Measurements from ENCODE around the gene PPP1R12B. TPM values are rescaled to one million over a fixed set of nuclear protein-coding genes. Genes with fewer than 3 reads are reported as not detected.
"Not testable (repeated sequence)": the region's sequence is repeated elsewhere in the genome, so short reads cannot be mapped to it uniquely, and the experiment has no call there.

The PPP1R12B gene
- total RNA-seq, 4 donors from 2014 or later, result 20.6 to 120 (median 36.9) TPM

- intact Hi-C loops (cut with DNase I), result no loop called here
- no peak for DNase-seq
- 45 to 46% methylated on average over 4 of the region's 4 CpGs for WGBS, 2 donors
- Histone ChIP-seq H3K4me1 (peaks cover 0 to 26% (median 3%) of the 10 kb centered on the region in 3 donors), H3K9me3 (no peaks in the 10 kb centered on the region), H3K36me3 (no peaks in the 10 kb centered on the region), H3K27me3 (no peaks in the 10 kb centered on the region), H3K27ac (no peak overlapping the region), H3K4me3 (no peak overlapping the region)
- TF ChIP-seq CTCF (IDR thresholded peaks at IDR 0.05) (no peak), POLR2A (IDR thresholded peaks at IDR 0.05) (no peak)
These were observed 168.0 kb downstream of the PPP1R12B start for GRCh38 chr1:202516434-202516877.

- intact Hi-C loops (cut with DNase I); H3K4me3 ChIP-seq; H3K9me3 ChIP-seq; H3K27ac ChIP-seq; H3K27me3 ChIP-seq; H3K36me3 ChIP-seq; DNase-seq: not testable (repeated sequence)
- WGBS, 2 donors, result 74 to 88% methylated on average over 1 of the region's 1 CpG
- peaks cover 0 to 26% (median 3%) of the 10 kb centered on the region in 3 donors for H3K4me1 ChIP-seq
These were observed 168.6 kb downstream of the PPP1R12B start for GRCh38 chr1:202517146-202517545.

DNA sequence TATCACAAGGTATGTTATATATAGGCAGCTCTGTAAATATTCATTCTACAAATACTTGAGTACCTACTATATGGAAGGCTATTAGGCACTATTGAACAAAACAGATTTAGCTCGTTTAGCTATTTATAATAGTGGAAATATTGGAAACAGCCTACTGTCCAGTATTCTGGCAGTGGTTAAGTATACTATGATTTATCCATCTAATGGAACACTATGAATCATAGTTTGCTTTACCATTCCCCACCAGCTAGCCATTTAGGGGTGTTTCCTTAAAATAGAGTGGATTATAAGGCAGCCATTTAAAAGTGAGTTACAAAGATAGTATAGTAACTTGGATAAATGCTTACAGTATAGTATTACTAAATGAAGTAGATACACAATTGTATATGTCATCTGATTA lies 169.7 kb downstream of the PPP1R12B start:
- H3K9me3 ChIP-seq; H3K36me3 ChIP-seq; intact Hi-C loops (cut with DNase I); H3K27ac ChIP-seq; H3K27me3 ChIP-seq; H3K4me3 ChIP-seq; DNase-seq: not testable (repeated sequence)
- H3K4me1 ChIP-seq, result peaks cover 0 to 26% (median 3%) of the 10 kb centered on the region in 3 donors
- WGBS, 2 donors, result 59 to 77% methylated on average over 1 of the region's 1 CpG

GRCh38 chr1:202518905-202519304 lies 170.4 kb downstream of the PPP1R12B start:
- H3K36me3 ChIP-seq; DNase-seq; H3K27me3 ChIP-seq; intact Hi-C loops (cut with DNase I); H3K9me3 ChIP-seq; H3K4me3 ChIP-seq; H3K27ac ChIP-seq: not testable (repeated sequence)
- WGBS, 2 donors, result 83 to 85% methylated on average over 3 of the region's 3 CpGs
- peaks cover 0 to 26% (median 3%) of the 10 kb centered on the region in 3 donors for H3K4me1 ChIP-seq

GRCh38 chr1:202520129-202520856 lies 171.8 kb downstream of the PPP1R12B start:
- DNase-seq; H3K4me3 ChIP-seq; H3K36me3 ChIP-seq; H3K27me3 ChIP-seq; intact Hi-C loops (cut with DNase I); H3K9me3 ChIP-seq: not testable (repeated sequence)
- Histone ChIP-seq H3K27ac (peak overlapping the region in 3 of 4 donors; percentile 30 to 39 (median 38)), H3K4me1 (peaks cover 0 to 26% (median 3%) of the 10 kb centered on the region in 3 donors)

DNA sequence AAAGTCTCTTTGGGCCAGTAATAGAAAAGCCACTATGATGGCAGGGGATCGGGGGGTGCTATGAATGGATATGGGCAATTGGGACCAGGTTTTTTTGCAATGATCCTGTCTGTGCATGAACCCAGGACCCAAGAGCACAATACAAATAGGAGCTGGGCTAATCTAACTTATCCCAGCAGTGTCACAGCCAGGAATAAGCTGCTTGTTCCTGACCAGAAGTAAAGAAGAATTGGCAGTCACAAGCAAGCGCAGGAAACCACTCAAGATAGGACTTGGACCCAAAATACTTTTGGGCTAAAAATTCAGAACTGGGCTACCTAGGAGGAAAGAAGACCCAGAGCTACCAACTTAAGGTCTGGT lies 172.3 kb downstream of the PPP1R12B start:
- H3K4me3 ChIP-seq; intact Hi-C loops (cut with DNase I); H3K9me3 ChIP-seq; H3K27me3 ChIP-seq; H3K36me3 ChIP-seq; DNase-seq: not testable (repeated sequence)
- H3K27ac ChIP-seq, result peak overlapping the region in 3 of 4 donors; percentile 26 to 39 (median 38)
- H3K4me1 ChIP-seq, result peaks cover 0 to 26% (median 3%) of the 10 kb centered on the region in 3 donors
- WGBS, 2 donors, result 67 to 78% methylated on average over 2 of the region's 2 CpGs

DNA sequence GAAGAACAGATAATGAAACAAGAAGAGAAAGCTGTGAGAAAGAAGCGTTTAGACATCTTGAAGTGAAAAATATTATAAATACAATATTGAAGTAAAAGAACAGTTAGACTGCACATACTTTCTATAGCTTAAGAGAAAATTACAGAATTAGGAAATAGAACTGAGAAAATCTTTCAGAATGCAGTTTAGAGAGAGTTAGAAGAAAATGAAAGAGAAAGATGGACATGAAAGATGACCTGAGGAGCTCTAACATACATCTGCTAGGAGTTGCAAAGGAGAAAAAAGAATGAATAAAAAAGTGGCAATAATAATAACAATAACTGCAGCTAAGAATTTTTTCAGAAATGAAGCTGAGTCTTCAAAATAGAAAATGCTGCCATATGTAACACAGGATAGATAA lies 173.0 kb downstream of the PPP1R12B start:
- H3K4me3 ChIP-seq; intact Hi-C loops (cut with DNase I); H3K27me3 ChIP-seq; H3K36me3 ChIP-seq; DNase-seq; H3K9me3 ChIP-seq: not testable (repeated sequence)
- H3K27ac ChIP-seq, result peak overlapping the region in 1 of 4 donors; percentile 38
- peaks cover 0 to 26% (median 3%) of the 10 kb centered on the region in 3 donors for H3K4me1 ChIP-seq
- WGBS, 2 donors, result 46 to 93% methylated on average over 1 of the region's 1 CpG

GRCh38 chr1:202521886-202522285 lies 173.4 kb downstream of the PPP1R12B start:
- WGBS, 2 donors, result 77 to 79% methylated on average over 2 of the region's 2 CpGs
- TF ChIP-seq POLR2A (IDR thresholded peaks at IDR 0.05) (no peak), CTCF (IDR thresholded peaks at IDR 0.05) (no peak)
- no peaks in the 10 kb centered on the region for H3K27me3 ChIP-seq
- intact Hi-C loops (cut with DNase I), result no loop called here
- H3K27ac ChIP-seq, result no peak overlapping the region
- peaks cover 0 to 26% (median 3%) of the 10 kb centered on the region in 3 donors for H3K4me1 ChIP-seq
- H3K9me3 ChIP-seq, result no peaks in the 10 kb centered on the region
- H3K36me3 ChIP-seq, result no peaks in the 10 kb centered on the region
- H3K4me3 ChIP-seq, result no peak overlapping the region
- no peak for DNase-seq

DNA sequence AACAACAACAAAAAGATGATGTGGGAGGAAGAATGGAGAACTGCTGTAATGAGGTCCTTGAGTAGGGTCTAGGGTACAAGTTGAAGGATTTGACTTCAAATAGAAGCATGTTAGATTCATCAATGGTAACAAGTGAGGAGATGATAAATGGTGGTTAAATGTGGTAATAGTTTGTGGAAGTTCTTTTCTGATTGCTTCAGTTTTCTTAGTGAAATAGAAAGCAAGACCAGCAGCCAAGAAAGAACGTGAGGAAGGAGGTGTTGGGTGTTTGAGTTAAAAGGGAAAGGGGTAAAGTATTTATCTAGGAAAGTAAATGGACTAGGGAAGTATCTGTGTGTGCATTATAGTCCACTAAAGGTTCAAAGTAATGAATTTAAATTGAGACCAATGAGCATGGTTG lies 177.6 kb downstream of the PPP1R12B start:
- H3K4me3 ChIP-seq; intact Hi-C loops (cut with DNase I); H3K27me3 ChIP-seq; H3K27ac ChIP-seq; H3K36me3 ChIP-seq; H3K4me1 ChIP-seq; DNase-seq; H3K9me3 ChIP-seq: not testable (repeated sequence)
- WGBS, 2 donors, result 38 to 43% methylated on average over 1 of the region's 1 CpG

DNA sequence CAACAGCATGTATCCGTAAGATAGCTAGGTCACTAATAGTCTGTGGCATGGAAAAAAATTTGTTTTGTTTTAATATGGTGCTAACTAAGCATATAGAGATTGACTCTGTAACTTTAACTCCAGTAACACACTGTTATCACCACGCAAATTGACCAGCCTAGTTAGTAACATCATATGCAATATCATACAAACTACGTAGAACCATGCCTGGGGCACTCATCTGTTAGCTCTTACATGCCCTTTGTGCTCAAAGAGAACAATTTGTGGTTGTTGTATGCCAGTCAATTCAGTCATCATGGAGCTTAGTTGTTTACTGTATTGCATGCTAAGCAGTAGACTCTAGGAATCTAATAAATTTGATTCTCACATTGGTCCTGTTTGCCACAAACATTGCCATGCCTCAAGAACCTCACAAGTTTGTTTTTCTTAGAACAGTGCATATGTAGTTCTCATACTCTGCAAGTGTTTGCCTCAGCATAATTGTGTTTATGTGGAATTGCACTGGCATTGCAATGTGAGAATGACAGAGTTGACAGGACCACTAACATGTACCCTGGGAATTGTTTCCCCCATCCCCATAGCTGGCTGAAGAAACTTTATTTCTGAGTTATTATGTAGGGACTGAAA lies 179.7 kb downstream of the PPP1R12B start:
- H3K4me3 ChIP-seq; H3K36me3 ChIP-seq; H3K9me3 ChIP-seq; DNase-seq; H3K27ac ChIP-seq; intact Hi-C loops (cut with DNase I); H3K27me3 ChIP-seq; H3K4me1 ChIP-seq: not testable (repeated sequence)
- WGBS, 2 donors, result 46 to 68% methylated on average over 3 of the region's 3 CpGs

- H3K4me1 ChIP-seq; H3K27me3 ChIP-seq; H3K4me3 ChIP-seq; H3K27ac ChIP-seq; DNase-seq; H3K9me3 ChIP-seq; intact Hi-C loops (cut with DNase I); H3K36me3 ChIP-seq: not testable (repeated sequence)
- 80 to 84% methylated on average over 1 of the region's 1 CpG for WGBS, 2 donors
These were observed 182.2 kb downstream of the PPP1R12B start for GRCh38 chr1:202530686-202531085.
